GM12865 (cell line): Measurements from ENCODE around the gene DOCK7.

Experiments
- DNase-seq: peaks from one replicate; pipeline ENCODE4 v3.0.0; 2010; ENCODE audit warnings: low read depth
- H3K4me3 ChIP-seq: 2 replicates; pipeline ENCODE4 v1.5.1; 2011; ENCODE audit warnings: mild to moderate bottlenecking, low read depth, low read length, control low read depth
- TF ChIP-seq, protein P1 (sequence below): IDR thresholded peaks from 2 replicates; pipeline ENCODE4 v1.5.1; 2011; ENCODE audit warnings: low read length, control low read depth, low read depth, inconsistent platforms; ENCODE audit not compliant: insufficient read depth; ENCODE audit errors: missing control alignments

The DOCK7 gene

GRCh38 chr1:62417351-62417999, 270.7 kb downstream of the DOCK7 start:
- TF ChIP-seq, protein P1, sequence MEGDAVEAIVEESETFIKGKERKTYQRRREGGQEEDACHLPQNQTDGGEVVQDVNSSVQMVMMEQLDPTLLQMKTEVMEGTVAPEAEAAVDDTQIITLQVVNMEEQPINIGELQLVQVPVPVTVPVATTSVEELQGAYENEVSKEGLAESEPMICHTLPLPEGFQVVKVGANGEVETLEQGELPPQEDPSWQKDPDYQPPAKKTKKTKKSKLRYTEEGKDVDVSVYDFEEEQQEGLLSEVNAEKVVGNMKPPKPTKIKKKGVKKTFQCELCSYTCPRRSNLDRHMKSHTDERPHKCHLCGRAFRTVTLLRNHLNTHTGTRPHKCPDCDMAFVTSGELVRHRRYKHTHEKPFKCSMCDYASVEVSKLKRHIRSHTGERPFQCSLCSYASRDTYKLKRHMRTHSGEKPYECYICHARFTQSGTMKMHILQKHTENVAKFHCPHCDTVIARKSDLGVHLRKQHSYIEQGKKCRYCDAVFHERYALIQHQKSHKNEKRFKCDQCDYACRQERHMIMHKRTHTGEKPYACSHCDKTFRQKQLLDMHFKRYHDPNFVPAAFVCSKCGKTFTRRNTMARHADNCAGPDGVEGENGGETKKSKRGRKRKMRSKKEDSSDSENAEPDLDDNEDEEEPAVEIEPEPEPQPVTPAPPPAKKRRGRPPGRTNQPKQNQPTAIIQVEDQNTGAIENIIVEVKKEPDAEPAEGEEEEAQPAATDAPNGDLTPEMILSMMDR = no peak
- DNase-seq = no peak
- H3K4me3 ChIP-seq = no peak overlapping the region

- TF ChIP-seq, protein P1 = no peak
- no peak overlapping the region for H3K4me3 ChIP-seq
Measured at GRCh38 chr1:62415687-62416086, 272.5 kb downstream of the DOCK7 start.

GRCh38 chr1:62407398-62408009, 280.7 kb downstream of the DOCK7 start:
- TF ChIP-seq, protein P1 = peak; percentile 59
- no peak overlapping the region for H3K4me3 ChIP-seq
- DNase-seq = peak; percentile 51

More at GRCh38 chr1:62415687-62416086, 272.5 kb downstream of the DOCK7 start:
- DNase-seq = no peak

DNA sequence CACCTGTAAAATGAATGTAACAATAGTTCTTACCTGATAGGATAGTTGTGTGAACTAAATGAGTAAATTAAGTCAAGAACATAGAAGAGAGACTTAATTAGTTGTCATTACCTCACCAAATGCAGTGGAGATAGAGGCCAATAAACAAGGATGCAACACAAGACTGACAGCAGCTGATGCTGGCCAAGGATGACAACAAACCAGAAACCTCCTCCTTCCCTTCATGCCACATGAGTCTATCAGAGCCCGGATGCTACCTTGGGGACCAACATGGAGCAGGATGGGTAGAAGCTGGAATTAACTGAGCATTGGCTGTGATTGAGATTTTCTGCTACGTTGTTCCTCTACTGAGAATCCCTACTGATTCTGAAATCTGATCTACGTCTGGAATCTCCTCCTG, 281.6 kb downstream of the DOCK7 start:
- no peak for DNase-seq
- TF ChIP-seq, protein P1 = no peak
- no peak overlapping the region for H3K4me3 ChIP-seq

DNA sequence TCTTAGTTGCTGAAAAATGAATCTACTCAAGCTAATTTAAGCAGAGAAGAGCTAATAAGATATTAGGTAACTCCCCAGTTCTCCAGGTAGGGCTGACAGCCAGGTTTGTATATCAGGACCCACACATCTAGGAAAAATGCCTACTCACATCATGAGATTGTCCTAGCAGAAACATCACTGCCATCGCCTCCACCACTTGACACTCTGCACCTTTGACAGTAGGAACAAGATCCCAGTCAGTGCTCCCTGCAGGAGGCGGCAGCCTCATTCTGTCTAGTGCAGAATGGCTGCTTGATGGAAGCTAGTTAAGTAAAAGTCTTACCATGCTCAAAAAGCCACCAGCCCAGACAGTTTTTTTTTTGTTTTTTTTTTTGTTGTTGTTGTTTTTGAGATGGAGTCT, 282.9 kb downstream of the DOCK7 start:
- TF ChIP-seq, protein P1 = no peak
- H3K4me3 ChIP-seq = no peak overlapping the region
- DNase-seq = no peak
